ENCODE results near the gene LPP.
"Not testable (repeated sequence)": the region's sequence is repeated elsewhere in the genome, so short reads cannot be mapped to it uniquely, and the experiment has no call there.

Gene LPP

GRCh38 chr3:188584162-188584529, 430.2 kb downstream of the LPP start:
- peak in 1 of 2 experiments; percentile 8 for DNase-seq (ENCODE audit: low read depth in 2 of 2)

- DNase-seq (ENCODE audit: low read depth in 2 of 2) = no peak
These were observed 431.2 kb downstream of the LPP start for GRCh38 chr3:188584958-188585689.

- no peak for DNase-seq (ENCODE audit: low read depth in 2 of 2)
These were observed 435.1 kb downstream of the LPP start for GRCh38 chr3:188589071-188589470.

GRCh38 chr3:188589771-188590170, 435.8 kb downstream of the LPP start:
- DNase-seq (ENCODE audit: low read depth in 2 of 2) = no peak

- DNase-seq (ENCODE audit: low read depth in 2 of 2) = no peak
These were observed 436.6 kb downstream of the LPP start for GRCh38 chr3:188590557-188590956.

GRCh38 chr3:188594139-188594538, 440.2 kb downstream of the LPP start:
- no peak for DNase-seq (ENCODE audit: low read depth in 2 of 2)

- DNase-seq (ENCODE audit: low read depth in 2 of 2) = no peak
These were observed 442.0 kb downstream of the LPP start for GRCh38 chr3:188595890-188596376.

GRCh38 chr3:188598894-188599293, 444.9 kb downstream of the LPP start:
- DNase-seq (ENCODE audit: low read depth in 2 of 2) = no peak

GRCh38 chr3:188602111-188602510, 448.2 kb downstream of the LPP start:
- DNase-seq (ENCODE audit: low read depth in 2 of 2) = no peak

GRCh38 chr3:188602620-188603019, 448.7 kb downstream of the LPP start:
- DNase-seq (ENCODE audit: low read depth in 2 of 2) = no peak

- no peak for DNase-seq (ENCODE audit: low read depth in 2 of 2)
These were observed 450.7 kb downstream of the LPP start for GRCh38 chr3:188604651-188605050.

GRCh38 chr3:188605231-188605630, 451.3 kb downstream of the LPP start:
- DNase-seq (ENCODE audit: low read depth in 2 of 2) = no peak

GRCh38 chr3:188605905-188606304, 451.9 kb downstream of the LPP start:
- DNase-seq (ENCODE audit: low read depth in 2 of 2) = no peak

GRCh38 chr3:188607805-188608315, 453.9 kb downstream of the LPP start:
- no peak for DNase-seq (ENCODE audit: low read depth in 2 of 2)

GRCh38 chr3:188608401-188608800, 454.4 kb downstream of the LPP start:
- no peak for DNase-seq (ENCODE audit: low read depth in 2 of 2)

GRCh38 chr3:188613721-188614120, 459.8 kb downstream of the LPP start:
- DNase-seq (ENCODE audit: low read depth in 2 of 2) = not testable (repeated sequence)

- DNase-seq (ENCODE audit: low read depth in 2 of 2) = no peak
These were observed 463.3 kb downstream of the LPP start for GRCh38 chr3:188617270-188617669.

- DNase-seq (ENCODE audit: low read depth in 2 of 2) = no peak
These were observed 464.2 kb downstream of the LPP start for GRCh38 chr3:188617988-188618701.

GRCh38 chr3:188620752-188621151, 466.8 kb downstream of the LPP start:
- no peak for DNase-seq (ENCODE audit: low read depth in 2 of 2)

GRCh38 chr3:188624384-188624783, 470.4 kb downstream of the LPP start:
- no peak for DNase-seq (ENCODE audit: low read depth in 2 of 2)

GRCh38 chr3:188624828-188625227, 470.9 kb downstream of the LPP start:
- DNase-seq (ENCODE audit: low read depth in 2 of 2) = no peak

GRCh38 chr3:188627652-188628051, 473.7 kb downstream of the LPP start:
- no peak for DNase-seq (ENCODE audit: low read depth in 2 of 2)

Data from stimulated activated CD4-positive, alpha-beta T cell treated with anti-CD3 and anti-CD28 coated beads, Interleukin-12 subunit alpha, Interleukin-12 subunit beta, amount 100 ng/mL, for 24 hours (primary cell).